ENCODE data around the gene SGK1. TPM values are rescaled to one million over a fixed set of nuclear protein-coding genes. Genes with fewer than 3 reads are reported as not detected.

The SGK1 gene
- total RNA-seq, 1 experiment from 2014 or later, result 95.2 TPM

GRCh38 chr6:134341999-134342567 is 24.2 kb upstream of the SGK1 start:
- intact Hi-C loops (cut with micrococcal nuclease), result no loop called here
- Histone ChIP-seq H2AFZ (ENCODE audit: low read length) (no peak overlapping the region), H3K4me3 (ENCODE audit: low read length) (no peak overlapping the region), H3K9me2 (replicated peaks; ENCODE audit: low read length) (no peaks in the 10 kb centered on the region), H3K9ac (ENCODE audit: low read length) (no peak overlapping the region), H3K36me3 (ENCODE audit: low read depth, low read length) (no peaks in the 10 kb centered on the region), H3K4me1 (ENCODE audit: insufficient read depth, low read length) (no peaks in the 10 kb centered on the region), H3F3A (ENCODE audit: low read length, unreplicated experiment) (no peaks in the 10 kb centered on the region), H3K79me2 (ENCODE audit: low read length) (no peaks in the 10 kb centered on the region), H3K27me3 (ENCODE audit: low read length) (no peaks in the 10 kb centered on the region), H4K20me1 (ENCODE audit: low read length) (no peaks in the 10 kb centered on the region), H3K4me2 (ENCODE audit: low read length) (no peak overlapping the region), H3K27ac (ENCODE audit: low read length) (no peak overlapping the region), H3K9me3 (ENCODE audit: low read length) (no peaks in the 10 kb centered on the region)
- ATAC-seq (no peak), DNase-seq (no peak)
- TF ChIP-seq CTCF (conservative IDR thresholded peaks at IDR 0.05; ENCODE audit: low read depth, low read length) (no peak), EZH2 (IDR thresholded peaks at IDR 0.05; ENCODE audit: low read length, unreplicated experiment) (no peak), EZH2phosphoT487 (IDR thresholded peaks at IDR 0.05; ENCODE audit: borderline replicate concordance, low read length) (no peak)
- BruUV-seq (replicated peaks), result no TSS peak
- ChIA-PET POLR2A (ENCODE audit: unreplicated experiment) (no interaction called here), CTCF (no interaction called here)

- no peaks in the 10 kb centered on the region for H3K27me3 ChIP-seq (ENCODE audit: low read length)
- no peak overlapping the region for H3K4me2 ChIP-seq (ENCODE audit: low read length)
- no peaks in the 10 kb centered on the region for H3K9me2 ChIP-seq (replicated peaks; ENCODE audit: low read length)
- no TSS peak for BruUV-seq (replicated peaks)
- H2AFZ ChIP-seq (ENCODE audit: low read length), result no peak overlapping the region
- no peaks in the 10 kb centered on the region for H3K36me3 ChIP-seq (ENCODE audit: low read depth, low read length)
- ChIA-PET CTCF (no interaction called here), POLR2A (ENCODE audit: unreplicated experiment) (no interaction called here)
- no peaks in the 10 kb centered on the region for H3K9me3 ChIP-seq (ENCODE audit: low read length)
- H3F3A ChIP-seq (ENCODE audit: low read length, unreplicated experiment), result no peaks in the 10 kb centered on the region
- ATAC-seq (no peak), DNase-seq (no peak)
- no peak overlapping the region for H3K9ac ChIP-seq (ENCODE audit: low read length)
- no peak for TF ChIP-seq EZH2phosphoT487 (IDR thresholded peaks at IDR 0.05; ENCODE audit: borderline replicate concordance, low read length)
- no peak for TF ChIP-seq CTCF (conservative IDR thresholded peaks at IDR 0.05; ENCODE audit: low read depth, low read length)
- TF ChIP-seq EZH2 (IDR thresholded peaks at IDR 0.05; ENCODE audit: low read length, unreplicated experiment), result no peak
- intact Hi-C loops (cut with micrococcal nuclease), result no loop called here
- no peaks in the 10 kb centered on the region for H3K79me2 ChIP-seq (ENCODE audit: low read length)
- no peak overlapping the region for H3K4me3 ChIP-seq (ENCODE audit: low read length)
- H3K4me1 ChIP-seq (ENCODE audit: insufficient read depth, low read length), result no peaks in the 10 kb centered on the region
- no peaks in the 10 kb centered on the region for H4K20me1 ChIP-seq (ENCODE audit: low read length)
- H3K27ac ChIP-seq (ENCODE audit: low read length), result no peak overlapping the region
Measured at GRCh38 chr6:134340179-134340975, 22.5 kb upstream of the SGK1 start.

GRCh38 chr6:134339216-134339615 is 21.3 kb upstream of the SGK1 start:
- Histone ChIP-seq H3K79me2 (ENCODE audit: low read length) (no peaks in the 10 kb centered on the region), H3K4me1 (ENCODE audit: insufficient read depth, low read length) (no peaks in the 10 kb centered on the region), H3K4me2 (ENCODE audit: low read length) (no peak overlapping the region), H3K9ac (ENCODE audit: low read length) (no peak overlapping the region), H3K9me2 (replicated peaks; ENCODE audit: low read length) (no peaks in the 10 kb centered on the region), H3K9me3 (ENCODE audit: low read length) (no peaks in the 10 kb centered on the region), H3F3A (ENCODE audit: low read length, unreplicated experiment) (no peaks in the 10 kb centered on the region), H3K4me3 (ENCODE audit: low read length) (no peak overlapping the region), H2AFZ (ENCODE audit: low read length) (no peak overlapping the region), H3K36me3 (ENCODE audit: low read depth, low read length) (no peaks in the 10 kb centered on the region), H3K27me3 (ENCODE audit: low read length) (no peaks in the 10 kb centered on the region), H4K20me1 (ENCODE audit: low read length) (no peaks in the 10 kb centered on the region), H3K27ac (ENCODE audit: low read length) (no peak overlapping the region)
- CTCF ChIA-PET, result no interaction called here
- TF ChIP-seq EZH2phosphoT487 (IDR thresholded peaks at IDR 0.05; ENCODE audit: borderline replicate concordance, low read length) (no peak), CTCF (conservative IDR thresholded peaks at IDR 0.05; ENCODE audit: low read depth, low read length) (no peak), EZH2 (IDR thresholded peaks at IDR 0.05; ENCODE audit: low read length, unreplicated experiment) (no peak)
- DNase-seq (no peak), ATAC-seq (no peak)
- POLR2A ChIA-PET (ENCODE audit: unreplicated experiment), result no interaction called here
- intact Hi-C loops (cut with micrococcal nuclease), result no loop called here
- no TSS peak for BruUV-seq (replicated peaks)
